NCI-H2029 (cell line): ENCODE data around the gene KAT7.
A peak's percentile ranks its signal among the peaks of the same experiment; 100 is the strongest.

Experiments
- DNase-seq: peaks from one replicate; lab custom pipeline; 2025; lab: John Stamatoyannopoulos, UW

Gene KAT7

GRCh38 chr17:49842846-49843245 is 54.4 kb downstream of the KAT7 start:
- no peak for DNase-seq

GRCh38 chr17:49843774-49844350 is 55.4 kb downstream of the KAT7 start:
- DNase-seq = no peak

- DNase-seq = no peak
Measured at GRCh38 chr17:49845321-49845720, 56.8 kb downstream of the KAT7 start.

DNA sequence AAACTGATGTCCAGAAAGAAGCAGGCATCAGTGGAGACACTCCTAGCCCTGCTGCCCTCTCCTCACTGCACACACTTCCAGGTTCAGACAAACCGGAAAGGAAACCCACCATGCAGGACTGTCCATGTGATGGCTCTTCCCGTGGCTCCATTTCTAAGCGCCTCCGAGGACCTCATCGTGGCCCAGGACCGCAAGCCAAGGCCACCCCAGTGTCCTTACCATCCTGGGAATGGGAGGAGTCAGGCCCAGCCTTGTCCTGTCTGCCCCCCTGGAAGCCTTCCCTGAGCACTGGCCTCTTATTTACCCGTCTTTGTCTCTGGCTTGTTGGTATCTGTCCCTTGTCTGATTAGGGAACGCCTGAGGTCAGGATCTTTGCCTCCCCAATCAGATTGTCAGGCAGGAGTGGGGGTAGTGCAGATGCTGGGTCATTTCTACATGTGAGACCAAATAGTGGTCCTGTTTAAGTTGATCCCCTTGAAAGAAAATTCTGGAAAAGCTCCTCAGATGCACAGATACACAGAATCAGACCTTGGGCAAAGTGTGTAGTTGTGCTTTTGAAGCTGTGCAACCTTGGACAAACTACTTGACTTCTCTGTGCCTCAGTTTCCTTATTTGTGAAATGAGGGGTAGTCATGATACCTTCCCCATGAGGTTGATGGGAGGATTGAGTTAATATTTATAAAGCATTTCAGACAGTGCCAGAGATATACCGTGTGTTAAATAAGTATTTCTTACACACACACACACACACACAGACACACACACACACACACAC is 58.6 kb downstream of the KAT7 start:
- DNase-seq = no peak

GRCh38 chr17:49848019-49848473 is 59.6 kb downstream of the KAT7 start, which contains the start of gene TAC4:
TSS of gene TAC4 (minus strand) at chr17:49848069. CDS start at chr17:49848017, 52 bp downstream.
- DNase-seq = no peak

GRCh38 chr17:49848739-49849138 is 60.3 kb downstream of the KAT7 start:
- DNase-seq = no peak

DNA sequence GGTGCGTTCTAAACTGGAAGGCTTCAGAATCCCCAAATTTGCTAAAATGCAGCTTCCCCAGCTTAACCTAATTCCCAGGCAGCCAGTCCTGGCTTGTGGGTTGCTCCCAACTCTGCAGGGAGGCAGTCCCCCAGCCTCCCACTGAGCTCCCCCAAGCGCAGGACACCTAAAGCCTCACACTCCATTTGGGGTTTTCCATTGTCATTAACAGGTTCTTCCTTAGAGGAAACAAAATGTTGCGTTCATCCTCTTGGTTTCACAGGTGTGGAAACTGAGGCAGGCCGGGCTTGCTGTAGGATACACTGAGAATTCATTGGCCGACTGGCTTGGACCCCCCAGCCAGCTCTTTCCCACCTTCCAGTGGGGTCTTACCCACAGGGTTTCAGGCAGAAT is 61.7 kb downstream of the KAT7 start:
- no peak for DNase-seq

GRCh38 chr17:49850772-49851386 is 62.4 kb downstream of the KAT7 start:
- DNase-seq = no peak

GRCh38 chr17:49851387-49852291 is 63.2 kb downstream of the KAT7 start:
- peak; percentile 13 for DNase-seq

- no peak for DNase-seq
Measured at GRCh38 chr17:49853470-49854015, 65.1 kb downstream of the KAT7 start.

- no peak for DNase-seq
Measured at GRCh38 chr17:49854126-49854525, 65.6 kb downstream of the KAT7 start.

DNA sequence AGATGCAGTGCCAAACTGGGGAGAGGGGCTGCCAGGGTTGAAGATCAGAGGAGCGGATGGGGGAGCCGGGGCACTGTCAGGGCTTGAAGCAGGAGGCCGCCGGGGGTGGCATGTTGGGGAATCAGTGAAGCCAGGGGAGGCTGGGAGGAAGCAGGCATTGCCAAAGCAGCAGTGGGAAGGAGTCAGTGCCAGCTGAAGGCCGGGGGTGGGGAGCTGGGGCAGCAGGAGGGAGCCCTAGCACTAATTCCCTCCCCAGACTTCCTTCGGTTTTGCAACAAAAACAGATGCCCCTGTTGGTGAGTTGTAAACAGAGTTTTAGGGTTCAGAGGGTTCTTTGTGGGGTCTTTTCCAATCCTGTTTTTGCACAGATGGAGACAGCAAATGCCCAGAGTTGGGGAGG is 70.3 kb downstream of the KAT7 start:
- DNase-seq = no peak

GRCh38 chr17:49859991-49860953 is 71.8 kb downstream of the KAT7 start:
- DNase-seq = no peak

GRCh38 chr17:49861150-49861884 is 72.8 kb downstream of the KAT7 start:
- DNase-seq = no peak

DNA sequence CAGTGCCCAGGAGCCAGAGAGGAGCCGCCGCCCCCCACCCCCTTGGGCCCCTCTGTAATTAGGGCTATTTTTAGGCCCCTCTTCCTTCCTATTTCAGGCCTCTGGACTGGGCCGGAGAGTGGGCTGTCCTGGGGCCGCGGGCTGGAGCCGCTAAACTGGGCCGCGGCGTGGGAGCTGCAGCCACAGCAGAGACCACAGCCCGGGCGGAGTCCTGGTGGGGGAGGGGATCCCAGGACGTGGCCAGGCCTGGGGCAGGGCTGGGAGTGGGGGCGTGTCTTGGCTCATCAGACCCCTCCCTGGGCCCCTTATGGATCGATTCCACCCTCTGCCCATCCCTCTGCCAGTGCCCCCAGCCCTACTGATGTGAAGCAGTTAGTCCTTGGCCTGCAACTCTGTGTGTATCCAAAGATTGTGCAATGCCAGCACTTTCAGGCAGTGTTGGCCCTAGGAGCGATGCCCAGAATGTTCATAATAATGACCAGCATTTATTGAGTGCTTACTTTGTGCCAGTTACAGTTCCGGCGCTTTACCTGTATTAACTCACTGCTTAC is 74.4 kb downstream of the KAT7 start:
- DNase-seq = no peak

GRCh38 chr17:49866019-49866380 is 77.5 kb downstream of the KAT7 start:
- DNase-seq = no peak

- DNase-seq = no peak
Measured at GRCh38 chr17:49866882-49867413, 78.5 kb downstream of the KAT7 start.

GRCh38 chr17:49869038-49869374 is 80.5 kb downstream of the KAT7 start:
- DNase-seq = no peak

DNA sequence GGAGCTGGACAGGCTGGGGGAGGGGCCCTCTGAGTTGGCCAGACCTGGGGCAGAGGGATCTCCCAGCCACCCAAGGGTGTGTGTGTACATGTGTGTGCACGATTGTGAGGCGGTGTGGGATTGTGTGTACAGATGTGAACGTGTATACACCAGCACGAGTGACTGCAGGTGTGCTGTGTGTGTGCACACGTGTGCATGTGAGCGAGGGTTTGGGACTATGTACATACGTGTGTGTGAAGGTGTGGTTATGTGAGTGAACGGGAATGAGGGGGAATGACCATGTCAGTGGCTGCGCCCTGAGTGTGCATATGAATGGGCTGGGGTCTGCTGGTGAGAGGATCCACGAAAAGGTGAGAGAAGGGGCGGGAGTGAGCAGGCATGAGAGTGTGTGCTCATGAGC is 81.8 kb downstream of the KAT7 start:
- no peak for DNase-seq

DNA sequence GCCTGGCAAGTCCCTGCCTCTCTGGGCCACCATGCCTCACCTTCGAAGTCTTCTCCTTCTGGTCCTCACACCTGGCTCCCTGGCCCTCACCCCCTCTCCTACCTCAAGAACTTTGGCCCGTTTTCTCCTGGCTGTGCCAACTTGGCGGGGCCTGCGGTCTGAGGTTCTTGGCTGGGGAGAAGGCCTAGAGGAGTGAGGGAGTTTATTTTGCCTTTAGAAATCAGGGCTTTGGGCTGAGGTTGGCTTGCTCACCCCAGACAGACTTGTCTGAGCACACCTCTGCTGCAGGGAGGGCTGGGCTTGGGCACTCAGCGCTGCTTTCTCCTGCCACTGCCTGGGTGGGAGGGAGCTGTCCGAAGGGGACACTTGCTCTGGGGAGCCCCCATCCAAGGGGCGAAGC is 82.7 kb downstream of the KAT7 start:
- no peak for DNase-seq
